HepG2 (cell line): Measurements from ENCODE around the gene ZNF416. TPM values are rescaled to one million over a fixed set of nuclear protein-coding genes. Genes with fewer than 3 reads are reported as not detected.

Experiments used
- KMT2A ChIP-seq: sonication (generic); formaldehyde crosslinking; IDR thresholded peaks from 2 replicates; pipeline ENCODE4 v1.4.0; 2020; ENCODE audit warnings: missing genetic modification reagents
- MTF2 ChIP-seq: sonication (generic); formaldehyde crosslinking; IDR thresholded peaks from 2 replicates; pipeline ENCODE4 v1.5.0; 2020; ENCODE audit warnings: missing genetic modification reagents, borderline replicate concordance
- PAF1 ChIP-seq: IDR thresholded peaks from 2 replicates; pipeline ENCODE4 v1.6.1; 2016; ENCODE audit warnings: missing genetic modification reagents, missing compliant biosample characterization
- POLR2G ChIP-seq: fragments of 200-400 bp; formaldehyde crosslinking; IDR thresholded peaks from 2 replicates; pipeline ENCODE4 v1.6.1; 2018; ENCODE audit warnings: mild to moderate bottlenecking, low read depth, low read length, moderate library complexity
- TAF1 ChIP-seq: sonication (generic); formaldehyde crosslinking; IDR thresholded peaks from 2 replicates; pipeline ENCODE4 v1.4.0; 2020; ENCODE audit warnings: missing genetic modification reagents
- ZBTB7A ChIP-seq: sonication (generic); formaldehyde crosslinking; IDR thresholded peaks from 2 replicates; pipeline ENCODE4 v1.8.0; 2022; ENCODE audit warnings: mild to moderate bottlenecking, missing genetic modification reagents
- ZNF205 ChIP-seq: IDR thresholded peaks from 2 replicates; pipeline ENCODE4 v1.6.1; 2018; ENCODE audit warnings: missing biosample characterization, missing genetic modification reagents
- ZNF225 ChIP-seq: sonication (generic); formaldehyde crosslinking; IDR thresholded peaks from 2 replicates; pipeline ENCODE4 v1.4.0; 2020; ENCODE audit warnings: mild to moderate bottlenecking, missing genetic modification reagents
- polyA plus RNA-seq, 8 experiments: library from polyadenylated mRNA; depleted of rRNA in 3 of 8; stranded (reverse) in 7 of 8; unstranded in 1 of 8; fragments of >200 nt; fragmentation: Illumina TruSeq in 4 of 8; extraction: Trizol in 4 of 8; gene quantifications; 2 replicates each; pipeline versions ENCODE4 v1.2.1 to v1.2.3, GENCODE V29; 2011 to 2016; ENCODE audit warnings: low read depth in 4 of 8, missing spikeins in 1 of 8, mixed read lengths in 1 of 8; ENCODE audit not compliant: insufficient read depth in 1 of 8
- total RNA-seq, 5 experiments: library from RNA; depleted of rRNA; stranded (reverse); fragments of >200 nt; fragmentation: Illumina TruSeq; extraction: Trizol; gene quantifications; 2 replicates each; pipeline ENCODE4 v1.2.3, GENCODE V29; 2016; ENCODE audit warnings: low read depth in 1 of 5
- TF ChIP-seq, protein P1 (sequence below): sonication (generic); formaldehyde crosslinking; conservative IDR thresholded peaks from 2 replicates; pipeline ENCODE4 v1.4.0; 2020; ENCODE audit warnings: mild to moderate bottlenecking, missing genetic modification reagents, moderate library complexity
- TF ChIP-seq, protein P2 (sequence below): sonication (generic); formaldehyde crosslinking; IDR thresholded peaks from 2 replicates; pipeline ENCODE4 v1.5.0; 2020; ENCODE audit warnings: missing genetic modification reagents
- TF ChIP-seq, protein P3 (sequence below): sonication (generic); formaldehyde crosslinking; IDR thresholded peaks from 2 replicates; pipeline ENCODE4 v1.5.1; 2020; ENCODE audit warnings: mild to moderate bottlenecking, moderate library complexity, missing genetic modification reagents
- TF ChIP-seq, protein P4 (sequence below): sonication (generic); formaldehyde crosslinking; IDR thresholded peaks from 2 replicates; pipeline ENCODE4 v1.4.0; 2020; ENCODE audit warnings: missing genetic modification reagents
- TF ChIP-seq, protein P5 (sequence below): sonication (generic); formaldehyde crosslinking; IDR thresholded peaks from 2 replicates; pipeline ENCODE4 v1.8.1; 2023; ENCODE audit warnings: mild to moderate bottlenecking, inconsistent platforms, moderate library complexity, missing genetic modification reagents, borderline replicate concordance

The ZNF416 gene
- total and polyA plus RNA-seq, 2 of the 13 experiments (the other 11 are each of a cell fraction or from before 2014, with no cell fraction given): 1.5 to 5.3 TPM

DNA sequence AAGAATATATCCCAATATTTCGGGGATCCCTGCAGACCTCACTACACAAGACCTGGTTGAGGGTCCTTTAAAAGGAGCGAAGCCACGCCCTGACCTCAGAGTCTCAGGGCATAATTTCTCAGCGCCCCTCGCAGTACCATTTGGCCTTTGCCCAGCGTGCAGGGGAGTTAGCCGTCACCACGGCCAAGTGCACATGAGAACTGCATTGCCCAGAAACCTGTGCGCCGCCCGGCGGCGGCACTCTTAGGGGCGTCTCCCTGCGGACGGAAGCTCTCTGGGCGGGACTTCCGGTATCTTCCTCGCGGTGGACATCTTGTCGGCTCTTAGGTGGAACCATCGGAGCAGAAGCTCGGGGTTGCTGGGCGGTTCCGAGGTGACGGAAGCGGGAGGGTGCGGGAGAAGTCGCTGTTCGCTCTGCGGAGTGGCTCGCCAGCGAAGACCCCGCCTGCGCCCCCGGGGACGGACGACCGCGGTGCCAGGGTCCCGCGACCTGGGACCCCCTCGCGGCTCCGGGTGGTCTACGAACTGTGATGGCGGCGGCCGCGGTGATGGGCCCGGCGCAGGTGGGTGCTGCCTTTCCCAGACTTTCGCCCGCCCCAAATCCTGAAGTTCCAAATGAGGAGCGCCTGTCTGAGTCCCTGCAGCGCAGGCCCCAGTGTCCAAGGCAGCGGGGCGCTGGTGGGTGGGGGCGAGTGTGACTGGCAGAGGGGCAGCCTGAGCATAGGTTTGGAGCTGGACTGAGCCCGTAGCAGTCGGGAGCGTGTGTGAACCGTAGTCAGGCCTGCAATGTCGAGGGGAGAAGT is 35.4 kb upstream of the ZNF416 start, which contains the start of gene ZNF134 (continued):
- TF ChIP-seq, protein P1, sequence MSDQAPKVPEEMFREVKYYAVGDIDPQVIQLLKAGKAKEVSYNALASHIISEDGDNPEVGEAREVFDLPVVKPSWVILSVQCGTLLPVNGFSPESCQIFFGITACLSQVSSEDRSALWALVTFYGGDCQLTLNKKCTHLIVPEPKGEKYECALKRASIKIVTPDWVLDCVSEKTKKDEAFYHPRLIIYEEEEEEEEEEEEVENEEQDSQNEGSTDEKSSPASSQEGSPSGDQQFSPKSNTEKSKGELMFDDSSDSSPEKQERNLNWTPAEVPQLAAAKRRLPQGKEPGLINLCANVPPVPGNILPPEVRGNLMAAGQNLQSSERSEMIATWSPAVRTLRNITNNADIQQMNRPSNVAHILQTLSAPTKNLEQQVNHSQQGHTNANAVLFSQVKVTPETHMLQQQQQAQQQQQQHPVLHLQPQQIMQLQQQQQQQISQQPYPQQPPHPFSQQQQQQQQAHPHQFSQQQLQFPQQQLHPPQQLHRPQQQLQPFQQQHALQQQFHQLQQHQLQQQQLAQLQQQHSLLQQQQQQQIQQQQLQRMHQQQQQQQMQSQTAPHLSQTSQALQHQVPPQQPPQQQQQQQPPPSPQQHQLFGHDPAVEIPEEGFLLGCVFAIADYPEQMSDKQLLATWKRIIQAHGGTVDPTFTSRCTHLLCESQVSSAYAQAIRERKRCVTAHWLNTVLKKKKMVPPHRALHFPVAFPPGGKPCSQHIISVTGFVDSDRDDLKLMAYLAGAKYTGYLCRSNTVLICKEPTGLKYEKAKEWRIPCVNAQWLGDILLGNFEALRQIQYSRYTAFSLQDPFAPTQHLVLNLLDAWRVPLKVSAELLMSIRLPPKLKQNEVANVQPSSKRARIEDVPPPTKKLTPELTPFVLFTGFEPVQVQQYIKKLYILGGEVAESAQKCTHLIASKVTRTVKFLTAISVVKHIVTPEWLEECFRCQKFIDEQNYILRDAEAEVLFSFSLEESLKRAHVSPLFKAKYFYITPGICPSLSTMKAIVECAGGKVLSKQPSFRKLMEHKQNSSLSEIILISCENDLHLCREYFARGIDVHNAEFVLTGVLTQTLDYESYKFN (CRISPR knock-in tag): 0 out of 2 replicates have a peak, but pooled peaks have one; percentile 25
- TF ChIP-seq ZNF205: peak; percentile 36; the same call in 1 of the 2 replicates
- TF ChIP-seq, protein P2, sequence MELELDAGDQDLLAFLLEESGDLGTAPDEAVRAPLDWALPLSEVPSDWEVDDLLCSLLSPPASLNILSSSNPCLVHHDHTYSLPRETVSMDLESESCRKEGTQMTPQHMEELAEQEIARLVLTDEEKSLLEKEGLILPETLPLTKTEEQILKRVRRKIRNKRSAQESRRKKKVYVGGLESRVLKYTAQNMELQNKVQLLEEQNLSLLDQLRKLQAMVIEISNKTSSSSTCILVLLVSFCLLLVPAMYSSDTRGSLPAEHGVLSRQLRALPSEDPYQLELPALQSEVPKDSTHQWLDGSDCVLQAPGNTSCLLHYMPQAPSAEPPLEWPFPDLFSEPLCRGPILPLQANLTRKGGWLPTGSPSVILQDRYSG (CRISPR knock-in tag): peak; percentile 65; the same call in 1 of the 2 replicates
- TF ChIP-seq POLR2G: peak; percentile 80
- TF ChIP-seq ZNF225 (CRISPR knock-in tag): peak; percentile 52; the same call in 1 of the 2 replicates
- no peak for TF ChIP-seq PAF1
- TF ChIP-seq, protein P3, sequence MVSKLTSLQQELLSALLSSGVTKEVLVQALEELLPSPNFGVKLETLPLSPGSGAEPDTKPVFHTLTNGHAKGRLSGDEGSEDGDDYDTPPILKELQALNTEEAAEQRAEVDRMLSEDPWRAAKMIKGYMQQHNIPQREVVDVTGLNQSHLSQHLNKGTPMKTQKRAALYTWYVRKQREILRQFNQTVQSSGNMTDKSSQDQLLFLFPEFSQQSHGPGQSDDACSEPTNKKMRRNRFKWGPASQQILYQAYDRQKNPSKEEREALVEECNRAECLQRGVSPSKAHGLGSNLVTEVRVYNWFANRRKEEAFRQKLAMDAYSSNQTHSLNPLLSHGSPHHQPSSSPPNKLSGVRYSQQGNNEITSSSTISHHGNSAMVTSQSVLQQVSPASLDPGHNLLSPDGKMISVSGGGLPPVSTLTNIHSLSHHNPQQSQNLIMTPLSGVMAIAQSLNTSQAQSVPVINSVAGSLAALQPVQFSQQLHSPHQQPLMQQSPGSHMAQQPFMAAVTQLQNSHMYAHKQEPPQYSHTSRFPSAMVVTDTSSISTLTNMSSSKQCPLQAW: 0 out of 2 replicates have a peak, but pooled peaks have one; percentile 33
- peak; percentile 78; the same call in 1 of the 2 replicates for TF ChIP-seq KMT2A (CRISPR knock-in tag)
- peak; percentile 66; the same call in 1 of the 2 replicates for TF ChIP-seq MTF2
- TF ChIP-seq TAF1: peak; percentile 68
- TF ChIP-seq, protein P4, sequence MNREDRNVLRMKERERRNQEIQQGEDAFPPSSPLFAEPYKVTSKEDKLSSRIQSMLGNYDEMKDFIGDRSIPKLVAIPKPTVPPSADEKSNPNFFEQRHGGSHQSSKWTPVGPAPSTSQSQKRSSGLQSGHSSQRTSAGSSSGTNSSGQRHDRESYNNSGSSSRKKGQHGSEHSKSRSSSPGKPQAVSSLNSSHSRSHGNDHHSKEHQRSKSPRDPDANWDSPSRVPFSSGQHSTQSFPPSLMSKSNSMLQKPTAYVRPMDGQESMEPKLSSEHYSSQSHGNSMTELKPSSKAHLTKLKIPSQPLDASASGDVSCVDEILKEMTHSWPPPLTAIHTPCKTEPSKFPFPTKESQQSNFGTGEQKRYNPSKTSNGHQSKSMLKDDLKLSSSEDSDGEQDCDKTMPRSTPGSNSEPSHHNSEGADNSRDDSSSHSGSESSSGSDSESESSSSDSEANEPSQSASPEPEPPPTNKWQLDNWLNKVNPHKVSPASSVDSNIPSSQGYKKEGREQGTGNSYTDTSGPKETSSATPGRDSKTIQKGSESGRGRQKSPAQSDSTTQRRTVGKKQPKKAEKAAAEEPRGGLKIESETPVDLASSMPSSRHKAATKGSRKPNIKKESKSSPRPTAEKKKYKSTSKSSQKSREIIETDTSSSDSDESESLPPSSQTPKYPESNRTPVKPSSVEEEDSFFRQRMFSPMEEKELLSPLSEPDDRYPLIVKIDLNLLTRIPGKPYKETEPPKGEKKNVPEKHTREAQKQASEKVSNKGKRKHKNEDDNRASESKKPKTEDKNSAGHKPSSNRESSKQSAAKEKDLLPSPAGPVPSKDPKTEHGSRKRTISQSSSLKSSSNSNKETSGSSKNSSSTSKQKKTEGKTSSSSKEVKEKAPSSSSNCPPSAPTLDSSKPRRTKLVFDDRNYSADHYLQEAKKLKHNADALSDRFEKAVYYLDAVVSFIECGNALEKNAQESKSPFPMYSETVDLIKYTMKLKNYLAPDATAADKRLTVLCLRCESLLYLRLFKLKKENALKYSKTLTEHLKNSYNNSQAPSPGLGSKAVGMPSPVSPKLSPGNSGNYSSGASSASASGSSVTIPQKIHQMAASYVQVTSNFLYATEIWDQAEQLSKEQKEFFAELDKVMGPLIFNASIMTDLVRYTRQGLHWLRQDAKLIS (CRISPR knock-in tag): no peak
- TF ChIP-seq ZBTB7A (CRISPR knock-in tag): no peak; the same call in 1 of the 2 replicates
- TF ChIP-seq, protein P5, sequence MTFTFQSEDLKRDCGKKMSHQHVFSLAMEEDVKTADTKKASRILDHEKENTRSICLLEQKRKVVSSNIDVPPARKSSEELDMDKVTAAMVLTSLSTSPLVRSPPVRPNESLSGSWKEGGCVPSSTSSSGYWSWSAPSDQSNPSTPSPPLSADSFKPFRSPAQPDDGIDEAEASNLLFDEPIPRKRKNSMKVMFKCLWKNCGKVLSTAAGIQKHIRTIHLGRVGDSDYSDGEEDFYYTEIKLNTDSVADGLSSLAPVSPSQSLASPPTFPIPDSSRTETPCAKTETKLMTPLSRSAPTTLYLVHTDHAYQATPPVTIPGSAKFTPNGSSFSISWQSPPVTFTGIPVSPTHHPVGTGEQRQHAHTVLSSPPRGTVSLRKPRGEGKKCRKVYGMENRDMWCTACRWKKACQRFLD (CRISPR knock-in tag): peak; percentile 79; the same call in 1 of the 2 replicates
